ENCODE results near the gene SAG. TPM values are rescaled to one million over a fixed set of nuclear protein-coding genes. Genes with fewer than 3 reads are reported as not detected.

Gene SAG
- total RNA-seq, 2 experiments from 2014 or later, result not detected

- Mint-ChIP-seq H3K4me1 (peaks cover 79% of the 10 kb centered on the region), H3K27ac (peak overlapping the region; percentile 98), H3K36me3 (ENCODE audit: low read depth) (peaks cover 98% of the 10 kb centered on the region), H3K4me3 (peak overlapping the region; percentile 63), H3K9me3 (no peaks in the 10 kb centered on the region), H3K27me3 (no peaks in the 10 kb centered on the region)
- ChIA-PET CTCF (interaction anchor here (0.6 to 1.2 kb wide), 2 partner anchors 20 to 29 kb away, joined by 3 read pairs; partner anchors contain the start of gene ATG16L1), POLR2A (interaction anchor here (0.7 kb wide), 1 partner anchor 1785 kb away, joined by 3 read pairs; no protein-coding TSS in a partner anchor)
- no peak for DNase-seq
Measured at GRCh38 chr2:233270951-233271350, 36.7 kb upstream of the SAG start.

GRCh38 chr2:233271693-233272092 is 35.9 kb upstream of the SAG start:
- Mint-ChIP-seq H3K27ac (peak overlapping the region; percentile 98), H3K4me1 (peaks cover 72% of the 10 kb centered on the region), H3K4me3 (no peak overlapping the region), H3K27me3 (no peaks in the 10 kb centered on the region), H3K9me3 (no peaks in the 10 kb centered on the region), H3K36me3 (ENCODE audit: low read depth) (peaks cover 95% of the 10 kb centered on the region)
- POLR2A ChIA-PET, result no interaction called here
- CTCF ChIA-PET, result interaction anchor here (1.2 kb wide), 1 partner anchor 20 kb away, joined by 3 read pairs; the partner anchor contains the start of gene ATG16L1
- no peak for DNase-seq

DNA sequence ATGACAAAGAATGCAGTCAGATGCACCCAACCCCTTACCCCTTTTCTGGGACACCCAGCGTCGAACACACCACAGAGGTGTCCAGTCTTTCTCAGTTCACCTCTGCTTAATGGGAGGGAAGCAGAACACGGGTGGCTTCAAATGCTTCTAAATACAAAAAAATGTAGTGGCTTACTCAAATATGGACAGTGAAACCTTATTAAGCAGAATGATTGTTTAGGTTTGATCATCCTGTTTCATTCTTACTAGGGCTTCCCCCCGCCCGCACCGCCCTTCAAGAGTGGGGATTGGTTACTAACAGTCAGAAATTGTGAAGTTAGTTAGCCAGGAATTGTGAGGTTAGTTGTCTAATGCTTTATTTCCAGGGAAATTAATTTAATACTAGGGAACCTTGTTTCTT is 34.5 kb upstream of the SAG start:
- Mint-ChIP-seq H3K36me3 (ENCODE audit: low read depth) (peaks cover 91% of the 10 kb centered on the region), H3K27ac (peak overlapping the region; percentile 82), H3K9me3 (no peaks in the 10 kb centered on the region), H3K4me1 (peaks cover 57% of the 10 kb centered on the region), H3K27me3 (no peaks in the 10 kb centered on the region), H3K4me3 (no peak overlapping the region)
- POLR2A ChIA-PET, result no interaction called here
- CTCF ChIA-PET, result interaction anchor here (0.6 to 1.3 kb wide), 2 partner anchors 16 to 534 kb away, joined by 3 to 5 read pairs; no protein-coding TSS in a partner anchor
- DNase-seq, result no peak

- POLR2A ChIA-PET, result interaction anchor here (0.6 kb wide), 1 partner anchor 656 kb away, joined by 4 read pairs; no protein-coding TSS in a partner anchor
Measured at GRCh38 chr2:233275223-233275622, 32.4 kb upstream of the SAG start.

GRCh38 chr2:233278921-233279320 is 28.7 kb upstream of the SAG start:
- CTCF ChIA-PET, result interaction anchor here (0.9 to 1.5 kb wide), 3 partner anchors 9 to 38 kb away, joined by 3 read pairs; no protein-coding TSS in a partner anchor
- POLR2A ChIA-PET, result no interaction called here
- Mint-ChIP-seq H3K4me1 (peaks cover 10% of the 10 kb centered on the region), H3K4me3 (no peak overlapping the region), H3K27me3 (no peaks in the 10 kb centered on the region), H3K9me3 (no peaks in the 10 kb centered on the region), H3K27ac (no peak overlapping the region), H3K36me3 (ENCODE audit: low read depth) (peaks cover 77% of the 10 kb centered on the region)
- no peak for DNase-seq

More at GRCh38 chr2:233275223-233275622, 32.4 kb upstream of the SAG start:
- Mint-ChIP-seq H3K4me3 (no peak overlapping the region), H3K4me1 (peaks cover 36% of the 10 kb centered on the region), H3K27me3 (no peaks in the 10 kb centered on the region), H3K9me3 (no peaks in the 10 kb centered on the region), H3K27ac (no peak overlapping the region), H3K36me3 (ENCODE audit: low read depth) (peaks cover 87% of the 10 kb centered on the region)
- CTCF ChIA-PET, result no interaction called here
- DNase-seq, result no peak

DNA sequence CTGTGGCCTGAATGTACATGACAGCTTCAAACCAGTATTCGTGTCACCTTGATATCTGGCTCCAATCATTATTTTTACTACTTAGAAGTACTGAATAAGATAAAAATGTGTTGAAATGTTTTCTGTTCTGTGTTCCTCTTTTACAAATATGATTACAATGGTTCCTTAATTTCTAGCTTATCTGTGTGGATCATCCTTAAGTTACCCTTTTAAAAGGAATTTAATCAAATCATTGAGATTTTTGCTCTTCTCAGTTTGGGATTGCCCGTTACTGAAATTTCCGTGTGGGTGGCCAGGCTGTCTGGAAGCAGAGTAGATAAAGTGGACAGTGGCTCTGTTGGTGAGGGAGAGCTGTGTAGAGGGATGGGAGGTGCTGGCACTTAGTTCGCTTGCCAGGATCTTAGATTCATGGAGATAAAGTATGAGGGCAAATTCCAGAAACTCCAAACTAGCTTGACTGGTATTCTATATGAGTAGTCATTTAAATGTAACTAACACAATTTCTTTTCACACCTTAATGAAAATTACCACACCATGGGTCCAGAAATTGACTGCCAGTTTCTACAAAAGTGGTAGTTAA is 27.4 kb upstream of the SAG start:
- ChIA-PET CTCF (interaction anchor here (0.6 to 1.5 kb wide), 3 partner anchors 10 to 41 kb away, joined by 3 to 4 read pairs (median 3); no protein-coding TSS in a partner anchor), POLR2A (no interaction called here)
- peaks cover 74% of the 10 kb centered on the region for H3K36me3 Mint-ChIP-seq (ENCODE audit: low read depth)
- H3K9me3 Mint-ChIP-seq, result no peaks in the 10 kb centered on the region
- DNase-seq, result no peak
- H3K27ac Mint-ChIP-seq, result no peak overlapping the region
- H3K27me3 Mint-ChIP-seq, result no peaks in the 10 kb centered on the region
- H3K4me3 Mint-ChIP-seq, result no peak overlapping the region
- H3K4me1 Mint-ChIP-seq, result peaks cover 9% of the 10 kb centered on the region

DNA sequence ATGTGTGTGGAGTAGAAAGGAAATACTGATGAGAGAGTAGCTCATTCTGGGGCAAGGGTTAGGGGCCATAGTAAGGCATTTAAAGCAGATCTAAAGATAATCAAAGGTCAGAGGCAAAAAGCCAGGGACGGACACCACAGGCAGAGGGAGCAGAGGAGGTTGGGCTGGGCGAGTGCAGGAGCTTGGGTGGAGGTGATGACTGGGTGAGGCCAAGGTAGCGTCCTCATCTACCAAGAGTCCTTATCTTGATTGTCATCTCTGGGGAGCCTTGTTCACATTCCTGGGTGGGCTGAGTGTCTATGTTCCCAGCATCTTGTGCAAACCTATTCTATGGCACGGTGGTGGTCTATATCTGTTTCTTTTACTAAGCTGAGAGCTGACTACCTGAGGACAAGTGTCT is 26.1 kb upstream of the SAG start:
- Mint-ChIP-seq H3K27me3 (no peaks in the 10 kb centered on the region), H3K9me3 (no peaks in the 10 kb centered on the region), H3K4me3 (no peak overlapping the region), H3K36me3 (ENCODE audit: low read depth) (peaks cover 72% of the 10 kb centered on the region), H3K4me1 (peaks cover 9% of the 10 kb centered on the region), H3K27ac (peak overlapping the region; percentile 17)
- ChIA-PET POLR2A (no interaction called here), CTCF (interaction anchor here (0.5 to 1.1 kb wide), 3 partner anchors 13 to 61 kb away, joined by 3 read pairs; no protein-coding TSS in a partner anchor)
- DNase-seq, result no peak

DNA sequence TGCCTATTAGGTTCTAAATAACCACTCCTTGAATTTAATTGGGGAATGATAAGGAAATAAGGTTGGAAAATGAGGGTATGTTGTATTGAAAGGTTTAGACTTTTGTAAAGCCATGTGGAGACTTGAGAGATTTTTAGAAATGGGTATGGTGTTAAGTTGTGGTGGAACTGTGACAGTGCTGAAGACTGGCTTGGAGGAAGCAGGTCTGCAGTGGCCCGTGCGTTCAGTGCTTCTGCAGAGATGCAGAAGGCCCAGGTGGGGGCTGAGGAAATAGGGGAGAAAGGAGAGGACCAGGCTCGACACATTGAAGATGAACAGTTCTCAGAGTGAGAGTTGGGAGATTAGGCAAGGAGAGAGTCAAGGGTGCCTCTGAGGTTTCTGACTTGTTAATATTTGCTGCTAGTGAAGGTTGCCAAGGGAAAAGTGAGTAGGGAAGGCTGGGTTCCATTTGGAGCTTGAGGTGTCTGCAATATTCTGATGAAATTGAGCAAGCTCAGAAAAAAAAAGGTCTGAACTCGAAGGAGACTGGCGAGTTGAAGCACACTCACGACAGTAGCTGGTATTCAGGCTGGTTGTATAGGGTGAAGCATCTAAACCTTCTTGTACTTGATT is 25.5 kb upstream of the SAG start:
- Mint-ChIP-seq H3K4me1 (peaks cover 9% of the 10 kb centered on the region), H3K4me3 (no peak overlapping the region), H3K36me3 (ENCODE audit: low read depth) (peaks cover 77% of the 10 kb centered on the region), H3K9me3 (no peaks in the 10 kb centered on the region), H3K27ac (peak overlapping the region; percentile 42), H3K27me3 (no peaks in the 10 kb centered on the region)
- ChIA-PET CTCF (interaction anchor here (0.5 to 1.2 kb wide), 3 partner anchors 14 to 61 kb away, joined by 3 read pairs; no protein-coding TSS in a partner anchor), POLR2A (interaction anchor here (0.5 kb wide), 1 partner anchor 110 kb away, joined by 3 read pairs; no protein-coding TSS in a partner anchor)
- DNase-seq, result no peak

GRCh38 chr2:233285921-233286320 is 21.7 kb upstream of the SAG start:
- peaks cover 73% of the 10 kb centered on the region for H3K36me3 Mint-ChIP-seq (ENCODE audit: low read depth)

DNA sequence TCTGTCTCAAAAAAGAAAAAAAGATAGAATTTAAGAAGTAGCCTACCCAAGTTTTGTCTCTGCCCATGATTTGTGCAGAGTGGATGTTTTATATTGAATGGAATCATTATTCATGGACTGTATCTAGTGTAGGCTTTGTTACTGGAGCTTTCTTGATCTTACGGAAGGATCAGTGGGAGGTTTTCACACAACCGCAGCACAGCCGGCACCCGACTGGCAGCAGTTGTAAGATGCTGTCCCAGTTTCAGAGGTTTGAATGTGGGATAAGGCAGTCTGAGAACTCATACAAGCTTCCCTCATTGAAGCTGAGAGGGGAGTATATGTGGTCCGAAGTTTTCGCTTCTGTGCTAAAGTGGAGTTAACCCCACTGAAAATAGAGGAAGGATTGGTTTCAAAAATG is 19.7 kb upstream of the SAG start:
- Mint-ChIP-seq H3K9me3 (no peaks in the 10 kb centered on the region), H3K4me1 (peaks cover 7% of the 10 kb centered on the region), H3K27me3 (no peaks in the 10 kb centered on the region), H3K27ac (peak overlapping the region; percentile 72), H3K4me3 (no peak overlapping the region), H3K36me3 (ENCODE audit: low read depth) (peaks cover 71% of the 10 kb centered on the region)
- ChIA-PET CTCF (interaction anchor here (0.6 to 1.7 kb wide), 2 partner anchors 15 to 120 kb away, joined by 3 to 5 read pairs; no protein-coding TSS in a partner anchor), POLR2A (no interaction called here)
- no peak for DNase-seq

More at GRCh38 chr2:233285921-233286320, 21.7 kb upstream of the SAG start:
- peaks cover 11% of the 10 kb centered on the region for H3K4me1 Mint-ChIP-seq
- no peaks in the 10 kb centered on the region for H3K27me3 Mint-ChIP-seq
- POLR2A ChIA-PET, result no interaction called here
- no peak for DNase-seq
- H3K9me3 Mint-ChIP-seq, result no peaks in the 10 kb centered on the region
- CTCF ChIA-PET, result no interaction called here
- H3K27ac Mint-ChIP-seq, result no peak overlapping the region
- no peak overlapping the region for H3K4me3 Mint-ChIP-seq

GRCh38 chr2:233288663-233289062 is 19.0 kb upstream of the SAG start:
- CTCF ChIA-PET, result interaction anchor here (1.5 to 1.7 kb wide), 2 partner anchors 12 to 16 kb away, joined by 3 to 5 read pairs; no protein-coding TSS in a partner anchor

GRCh38 chr2:233289648-233290047 is 18.0 kb upstream of the SAG start:
- H3K36me3 Mint-ChIP-seq (ENCODE audit: low read depth), result peaks cover 76% of the 10 kb centered on the region
- peaks cover 4% of the 10 kb centered on the region for H3K4me1 Mint-ChIP-seq
- no peak for DNase-seq
- CTCF ChIA-PET, result interaction anchor here (1.5 to 1.7 kb wide), 2 partner anchors 13 to 17 kb away, joined by 3 to 5 read pairs; no protein-coding TSS in a partner anchor
- peak overlapping the region; percentile 42 for H3K27ac Mint-ChIP-seq
- H3K27me3 Mint-ChIP-seq, result no peaks in the 10 kb centered on the region
- no peaks in the 10 kb centered on the region for H3K9me3 Mint-ChIP-seq
- POLR2A ChIA-PET, result no interaction called here
- H3K4me3 Mint-ChIP-seq, result no peak overlapping the region

More at GRCh38 chr2:233288663-233289062, 19.0 kb upstream of the SAG start:
- DNase-seq, result no peak
- POLR2A ChIA-PET, result no interaction called here
- Mint-ChIP-seq H3K9me3 (no peaks in the 10 kb centered on the region), H3K4me1 (peaks cover 4% of the 10 kb centered on the region), H3K27me3 (no peaks in the 10 kb centered on the region), H3K27ac (peak overlapping the region; percentile 72), H3K4me3 (no peak overlapping the region), H3K36me3 (ENCODE audit: low read depth) (peaks cover 73% of the 10 kb centered on the region)
